ENCODE data around the gene KAT7.

Gene KAT7

DNA sequence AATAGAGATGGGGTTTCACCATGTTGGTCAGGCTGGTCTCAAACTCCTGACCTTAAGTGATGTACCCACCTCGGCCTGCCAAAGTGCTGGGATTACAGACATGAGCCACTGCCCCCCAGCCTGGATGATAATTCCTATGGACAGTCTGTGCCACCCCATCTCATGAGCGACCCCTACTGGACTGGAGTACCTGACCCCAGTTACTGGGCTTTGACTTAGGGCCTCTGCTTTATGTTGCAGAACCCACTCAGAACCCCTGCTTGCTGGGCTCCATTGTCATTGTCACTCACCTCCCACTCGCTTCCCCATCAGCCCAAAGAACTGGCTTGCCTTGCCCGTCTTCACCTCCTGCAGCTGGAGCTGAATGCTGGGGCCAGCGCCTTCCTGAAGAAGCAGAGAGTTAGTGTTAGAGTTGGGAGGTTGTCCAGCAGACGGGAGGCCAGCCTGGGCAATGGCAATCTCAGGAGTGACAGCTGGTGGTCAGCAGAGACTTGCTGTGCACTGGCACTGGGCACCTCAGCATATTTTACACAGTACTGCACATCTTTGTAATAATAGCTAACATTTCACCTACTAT is 55.4 kb downstream of the KAT7 start:
- DNase-seq, result peak; percentile 46

DNA sequence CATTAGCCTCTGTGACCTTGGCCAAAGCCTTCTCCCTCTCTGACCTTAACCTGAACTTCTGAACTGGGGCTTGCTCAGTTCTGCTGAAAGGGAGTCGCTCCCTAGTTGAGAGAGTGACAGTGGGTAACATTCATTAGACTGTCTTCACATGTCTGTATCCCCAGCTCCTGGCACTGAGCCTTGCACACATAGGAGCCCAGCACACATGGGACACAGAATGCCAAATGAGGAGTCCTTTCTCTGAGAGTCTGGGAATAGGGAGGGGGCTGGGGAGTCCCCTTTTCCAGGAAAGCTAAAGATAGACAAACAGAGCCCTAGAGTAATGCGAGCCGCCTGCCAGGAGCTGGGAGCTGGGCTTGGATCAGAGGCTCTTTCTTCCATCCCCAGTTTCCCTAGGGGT is 56.8 kb downstream of the KAT7 start:
- no peak for DNase-seq

GRCh38 chr17:49846938-49847712 is 58.6 kb downstream of the KAT7 start:
- no peak for DNase-seq

DNA sequence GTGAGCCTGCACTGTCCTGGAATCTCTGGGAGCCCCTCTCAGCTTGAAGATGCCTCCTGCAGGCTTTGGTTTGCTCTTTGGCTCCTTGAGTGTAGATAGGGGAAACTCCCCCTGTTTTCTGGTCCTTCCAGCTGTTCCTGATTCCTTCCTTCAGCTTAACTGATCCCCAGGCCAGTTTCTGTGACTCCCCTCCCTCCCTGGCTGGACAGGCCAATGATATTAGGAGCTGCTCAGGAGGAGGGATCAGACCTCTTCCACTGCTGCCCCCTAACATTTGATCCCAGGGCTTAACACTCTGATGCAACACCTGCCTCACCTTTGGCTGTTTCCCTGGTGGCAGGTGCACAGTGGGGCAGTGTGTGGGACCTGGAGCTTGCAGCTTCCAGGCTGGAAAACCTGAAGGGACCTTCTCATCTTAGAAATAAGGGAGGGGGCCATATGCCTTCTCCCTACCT is 59.6 kb downstream of the KAT7 start, which contains the start of gene TAC4:
TSS of gene TAC4 (minus strand) at position 51 of the 455 bp plus-strand sequence. CDS start 52 bp downstream, outside the sequence.
- DNase-seq, result no peak

DNA sequence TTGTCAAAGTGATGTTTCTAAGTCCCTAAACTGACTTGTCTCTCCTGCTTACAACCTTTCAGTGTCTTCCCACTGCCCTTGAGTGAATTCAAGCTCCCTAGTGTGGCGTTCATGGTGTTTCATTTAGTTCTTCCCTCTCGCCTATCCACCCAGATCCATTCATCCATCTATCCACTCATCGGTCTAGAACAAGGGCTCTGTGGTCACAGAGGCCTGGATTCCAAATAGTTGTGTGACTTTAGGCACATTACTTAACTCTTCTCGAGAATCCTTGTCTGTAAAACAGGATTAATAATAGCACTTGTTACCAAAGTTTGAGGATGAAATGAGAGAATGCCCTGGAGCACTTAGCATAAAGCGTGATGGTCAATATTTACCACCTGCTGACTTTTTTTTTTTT is 60.3 kb downstream of the KAT7 start:
- no peak for DNase-seq

DNA sequence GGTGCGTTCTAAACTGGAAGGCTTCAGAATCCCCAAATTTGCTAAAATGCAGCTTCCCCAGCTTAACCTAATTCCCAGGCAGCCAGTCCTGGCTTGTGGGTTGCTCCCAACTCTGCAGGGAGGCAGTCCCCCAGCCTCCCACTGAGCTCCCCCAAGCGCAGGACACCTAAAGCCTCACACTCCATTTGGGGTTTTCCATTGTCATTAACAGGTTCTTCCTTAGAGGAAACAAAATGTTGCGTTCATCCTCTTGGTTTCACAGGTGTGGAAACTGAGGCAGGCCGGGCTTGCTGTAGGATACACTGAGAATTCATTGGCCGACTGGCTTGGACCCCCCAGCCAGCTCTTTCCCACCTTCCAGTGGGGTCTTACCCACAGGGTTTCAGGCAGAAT is 61.7 kb downstream of the KAT7 start:
- DNase-seq, result no peak

DNA sequence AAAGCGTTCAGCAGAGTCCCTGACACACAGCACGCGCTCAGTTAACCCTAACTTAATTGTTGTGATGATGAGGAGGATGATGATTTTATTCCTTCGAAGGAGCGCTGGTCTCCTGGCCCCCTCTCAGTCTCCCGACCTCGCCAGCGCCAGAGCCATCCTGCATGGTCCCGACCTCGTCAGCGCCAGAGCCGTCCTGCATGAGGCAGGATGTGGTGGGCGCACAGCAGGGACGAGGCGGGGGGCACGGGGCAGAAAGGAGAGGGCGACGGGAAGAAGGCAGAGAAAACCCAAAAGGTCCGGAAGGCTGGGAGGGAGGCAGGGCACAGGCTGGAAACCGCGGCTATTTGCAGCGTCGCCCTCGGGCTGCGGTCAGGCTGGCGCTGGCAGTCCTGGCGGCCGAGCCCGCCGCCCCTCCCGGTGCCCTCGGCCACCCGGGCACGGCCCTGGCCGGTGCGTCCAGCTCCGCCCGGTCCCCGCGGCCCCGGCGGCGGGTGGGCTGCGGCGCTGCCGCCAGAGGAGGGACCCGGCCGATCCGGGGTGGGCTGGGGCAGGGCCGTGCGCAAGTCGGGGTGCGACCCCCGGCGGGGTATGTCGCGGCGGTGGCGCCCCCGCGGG is 62.4 kb downstream of the KAT7 start:
- DNase-seq, result peak; percentile 32

DNA sequence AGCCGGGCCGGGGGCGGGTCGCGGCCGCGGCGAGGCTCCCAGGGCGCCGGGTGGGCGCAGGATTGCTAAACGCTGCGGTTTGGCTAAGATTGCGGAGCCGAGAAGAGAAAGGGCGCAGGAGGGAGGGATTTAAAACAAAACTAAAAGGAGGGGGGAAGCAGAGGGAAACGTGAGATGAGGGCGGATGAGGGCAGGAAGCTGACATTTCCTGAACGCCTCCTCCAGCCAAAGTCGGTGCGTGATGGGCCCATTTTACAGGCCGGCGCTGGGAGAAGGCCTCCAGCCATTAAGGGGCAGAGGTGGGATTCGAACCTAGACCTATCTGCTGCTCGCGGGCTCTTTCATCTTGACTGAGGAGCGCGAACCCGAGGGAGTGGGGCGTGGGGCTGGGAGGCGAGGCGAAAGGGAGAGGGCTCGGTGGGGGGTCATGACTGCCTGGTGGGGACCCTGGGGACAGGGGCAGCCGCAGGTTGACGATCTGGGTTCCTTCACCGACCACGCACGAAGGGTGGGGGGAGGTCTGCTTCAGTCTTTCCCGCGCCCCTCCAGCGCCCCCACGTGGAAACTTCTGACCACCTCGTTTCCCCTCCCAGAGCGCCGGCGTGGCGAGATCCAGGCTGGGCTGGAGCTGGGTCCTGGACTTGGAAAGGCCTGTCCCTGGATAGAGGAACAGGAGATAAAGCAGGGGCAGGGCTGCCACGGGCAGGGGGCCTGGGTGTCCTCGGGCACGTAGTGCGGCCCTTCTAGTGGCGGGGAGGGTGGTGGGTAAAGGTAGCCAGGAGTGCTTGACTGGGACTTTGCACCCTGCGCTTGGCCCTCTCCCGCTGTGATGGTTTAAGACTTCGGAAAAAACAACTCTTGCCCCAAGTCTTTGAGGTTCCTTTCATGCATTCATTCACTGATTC is 63.2 kb downstream of the KAT7 start:
- peak; percentile 83 for DNase-seq

- no peak for DNase-seq
These were observed 65.1 kb downstream of the KAT7 start for GRCh38 chr17:49853470-49854015.

DNA sequence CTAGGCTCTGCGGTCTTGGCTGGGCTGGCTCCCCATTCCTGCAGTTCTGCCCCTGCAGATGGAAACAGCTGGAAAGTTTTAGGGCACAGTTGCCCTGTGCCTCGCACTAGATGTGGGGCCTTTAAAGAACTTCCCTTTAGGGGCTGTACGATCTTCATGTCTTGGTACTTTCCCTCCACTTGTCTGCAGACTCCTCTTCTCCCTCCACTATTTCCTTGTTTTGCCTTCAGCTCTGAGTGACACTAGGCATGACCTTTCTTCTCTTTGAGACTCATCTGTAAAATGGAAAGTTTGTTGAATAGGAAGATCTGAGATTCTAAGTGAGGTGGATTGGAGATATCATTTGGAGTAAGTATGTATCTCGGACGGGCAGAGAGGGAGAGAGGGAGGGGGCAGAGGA is 65.6 kb downstream of the KAT7 start:
- DNase-seq, result no peak

GRCh38 chr17:49858796-49859195 is 70.3 kb downstream of the KAT7 start:
- no peak for DNase-seq

- DNase-seq, result no peak
These were observed 71.8 kb downstream of the KAT7 start for GRCh38 chr17:49859991-49860953.

GRCh38 chr17:49861150-49861884 is 72.8 kb downstream of the KAT7 start:
- DNase-seq, result peak; percentile 72

GRCh38 chr17:49862781-49863331 is 74.4 kb downstream of the KAT7 start:
- no peak for DNase-seq

GRCh38 chr17:49866019-49866380 is 77.5 kb downstream of the KAT7 start:
- no peak for DNase-seq

DNA sequence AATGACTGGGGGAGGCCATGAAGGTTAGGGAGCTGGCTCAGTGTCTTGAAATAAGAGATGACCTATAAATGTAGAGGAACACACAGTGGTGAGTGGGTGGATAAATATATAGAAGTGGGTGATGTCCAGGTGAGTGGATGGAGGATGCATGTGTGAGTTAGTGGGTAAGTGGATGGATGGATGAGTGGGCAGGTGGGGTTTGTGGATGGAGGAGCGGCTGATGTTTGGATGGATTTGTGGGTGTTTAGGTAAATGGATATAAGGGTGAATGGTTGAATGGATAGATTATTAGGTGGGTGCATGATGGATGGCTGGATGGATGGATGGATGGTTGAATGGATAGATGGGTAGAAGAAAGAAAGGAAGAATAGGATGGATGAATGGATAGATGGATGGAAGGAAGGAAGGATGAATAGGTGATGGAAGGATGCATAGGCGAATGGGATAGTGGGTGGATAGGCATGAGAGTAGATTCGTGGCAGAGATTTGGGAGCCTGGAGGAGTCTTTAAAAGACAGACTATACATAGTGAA is 78.5 kb downstream of the KAT7 start:
- no peak for DNase-seq

GRCh38 chr17:49869038-49869374 is 80.5 kb downstream of the KAT7 start:
- no peak for DNase-seq

DNA sequence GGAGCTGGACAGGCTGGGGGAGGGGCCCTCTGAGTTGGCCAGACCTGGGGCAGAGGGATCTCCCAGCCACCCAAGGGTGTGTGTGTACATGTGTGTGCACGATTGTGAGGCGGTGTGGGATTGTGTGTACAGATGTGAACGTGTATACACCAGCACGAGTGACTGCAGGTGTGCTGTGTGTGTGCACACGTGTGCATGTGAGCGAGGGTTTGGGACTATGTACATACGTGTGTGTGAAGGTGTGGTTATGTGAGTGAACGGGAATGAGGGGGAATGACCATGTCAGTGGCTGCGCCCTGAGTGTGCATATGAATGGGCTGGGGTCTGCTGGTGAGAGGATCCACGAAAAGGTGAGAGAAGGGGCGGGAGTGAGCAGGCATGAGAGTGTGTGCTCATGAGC is 81.8 kb downstream of the KAT7 start:
- no peak for DNase-seq

DNA sequence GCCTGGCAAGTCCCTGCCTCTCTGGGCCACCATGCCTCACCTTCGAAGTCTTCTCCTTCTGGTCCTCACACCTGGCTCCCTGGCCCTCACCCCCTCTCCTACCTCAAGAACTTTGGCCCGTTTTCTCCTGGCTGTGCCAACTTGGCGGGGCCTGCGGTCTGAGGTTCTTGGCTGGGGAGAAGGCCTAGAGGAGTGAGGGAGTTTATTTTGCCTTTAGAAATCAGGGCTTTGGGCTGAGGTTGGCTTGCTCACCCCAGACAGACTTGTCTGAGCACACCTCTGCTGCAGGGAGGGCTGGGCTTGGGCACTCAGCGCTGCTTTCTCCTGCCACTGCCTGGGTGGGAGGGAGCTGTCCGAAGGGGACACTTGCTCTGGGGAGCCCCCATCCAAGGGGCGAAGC is 82.7 kb downstream of the KAT7 start:
- no peak for DNase-seq

DNA sequence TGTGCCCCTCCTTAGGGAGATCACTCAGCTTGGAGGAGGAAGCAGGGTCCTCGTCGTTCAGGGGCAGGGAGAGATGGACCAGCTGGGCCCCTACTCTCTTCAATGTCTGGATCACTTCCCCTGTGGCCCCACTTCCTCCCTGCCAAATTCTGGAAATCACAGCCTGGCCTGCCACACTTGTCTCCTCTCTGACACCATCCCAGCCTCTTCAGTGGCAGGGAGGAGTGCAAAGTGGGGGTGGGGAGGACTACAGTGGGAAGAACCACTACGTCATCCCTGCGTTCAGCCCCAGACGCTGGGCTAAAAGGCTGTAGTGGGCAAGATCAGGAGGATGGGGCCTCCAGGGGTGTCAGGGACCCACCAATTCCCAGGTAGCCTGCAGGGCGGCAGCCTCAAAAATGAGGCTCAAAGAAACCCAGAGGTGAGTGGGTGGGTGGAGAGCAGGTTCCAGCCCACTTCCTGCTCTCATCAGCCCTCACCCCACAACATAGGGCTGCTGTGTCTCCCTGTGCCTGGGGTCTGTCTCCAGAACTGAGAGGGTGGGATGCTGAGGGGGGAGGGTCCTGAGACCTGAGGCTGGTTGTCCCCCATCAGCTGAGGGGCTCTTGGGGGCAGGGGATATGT is 84.4 kb downstream of the KAT7 start:
- no peak for DNase-seq

Measured in stimulated activated CD8-positive, alpha-beta memory T cell treated with anti-CD3 and anti-CD28 coated beads, Interleukin-4, amount 100 ng/mL, for 48 hours (primary cell).